Prostate gland (tissue), 2 donors: ENCODE data around the gene SPA17.

Experiments used
- POLR2A ChIP-seq: fragments of 450-650 bp; IDR thresholded peaks from one replicate; pipeline ENCODE4 v1.6.1; 2016; ENCODE audit warnings: antibody characterized with exemption, mild to moderate bottlenecking
- TF ChIP-seq, protein P1 (sequence below), 4 experiments: fragments of 200-600 bp in 2 of 4; fragments of 450-650 bp in 2 of 4; sonication (generic) in 2 of 4; IDR thresholded peaks; 1 replicate in 3 of 4; 2 replicates in 1 of 4; pipeline ENCODE4 v1.5.1; 2016 to 2019; ENCODE audit warnings: antibody characterized with exemption in 4 of 4, mild to moderate bottlenecking in 2 of 4, moderate library complexity in 2 of 4

DNA sequence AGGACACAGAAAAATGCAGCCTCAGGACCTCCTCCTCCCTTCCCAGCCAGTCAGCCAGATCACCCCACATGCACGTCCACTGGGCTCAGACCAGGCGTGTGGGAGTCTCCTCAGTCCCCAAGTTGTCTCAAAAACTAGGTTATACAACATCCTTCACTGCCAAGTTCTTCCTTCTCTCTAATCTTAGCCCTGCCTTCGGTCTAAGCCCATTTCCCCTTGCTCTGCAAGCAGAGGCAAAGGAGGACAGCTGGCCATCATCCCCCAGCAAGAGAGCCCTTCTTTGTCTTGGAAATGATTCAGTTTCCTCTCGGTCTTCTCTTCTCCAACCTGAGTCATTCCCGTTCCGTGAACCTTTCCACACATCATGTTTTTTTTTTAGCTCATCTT, 52.0 kb downstream of the SPA17 start:
- TF ChIP-seq, protein P1, sequence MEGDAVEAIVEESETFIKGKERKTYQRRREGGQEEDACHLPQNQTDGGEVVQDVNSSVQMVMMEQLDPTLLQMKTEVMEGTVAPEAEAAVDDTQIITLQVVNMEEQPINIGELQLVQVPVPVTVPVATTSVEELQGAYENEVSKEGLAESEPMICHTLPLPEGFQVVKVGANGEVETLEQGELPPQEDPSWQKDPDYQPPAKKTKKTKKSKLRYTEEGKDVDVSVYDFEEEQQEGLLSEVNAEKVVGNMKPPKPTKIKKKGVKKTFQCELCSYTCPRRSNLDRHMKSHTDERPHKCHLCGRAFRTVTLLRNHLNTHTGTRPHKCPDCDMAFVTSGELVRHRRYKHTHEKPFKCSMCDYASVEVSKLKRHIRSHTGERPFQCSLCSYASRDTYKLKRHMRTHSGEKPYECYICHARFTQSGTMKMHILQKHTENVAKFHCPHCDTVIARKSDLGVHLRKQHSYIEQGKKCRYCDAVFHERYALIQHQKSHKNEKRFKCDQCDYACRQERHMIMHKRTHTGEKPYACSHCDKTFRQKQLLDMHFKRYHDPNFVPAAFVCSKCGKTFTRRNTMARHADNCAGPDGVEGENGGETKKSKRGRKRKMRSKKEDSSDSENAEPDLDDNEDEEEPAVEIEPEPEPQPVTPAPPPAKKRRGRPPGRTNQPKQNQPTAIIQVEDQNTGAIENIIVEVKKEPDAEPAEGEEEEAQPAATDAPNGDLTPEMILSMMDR (IDR thresholded peaks at IDR 0.05) = no peak
- TF ChIP-seq POLR2A = no peak
